ENCODE data around the gene RBM38.

RBM38 gene

GRCh38 chr20:57398901-57399535, 7.8 kb downstream of the RBM38 start:
- CTCF ChIA-PET = interaction anchor here (0.6 to 4.9 kb wide), 8 partner anchors 11 to 97 kb away, joined by 3 to 26 read pairs (median 6); no protein-coding TSS in a partner anchor
- no peak for DNase-seq
- Mint-ChIP-seq H3K4me3 (peak overlapping the region; percentile 77), H3K9me3 (no peaks in the 10 kb centered on the region), H3K36me3 (peaks cover 88% of the 10 kb centered on the region), H3K27me3 (no peaks in the 10 kb centered on the region), H3K4me1 (peaks cover 96% of the 10 kb centered on the region), H3K27ac (peak overlapping the region; percentile 97)

GRCh38 chr20:57399587-57400155, 8.5 kb downstream of the RBM38 start:
- CTCF ChIA-PET = interaction anchor here (0.9 to 4.9 kb wide), 3 partner anchors 12 to 48 kb away, joined by 3 to 26 read pairs (median 17); no protein-coding TSS in a partner anchor
- Mint-ChIP-seq H3K36me3 (peaks cover 82% of the 10 kb centered on the region), H3K27ac (peak overlapping the region; percentile 97), H3K9me3 (no peaks in the 10 kb centered on the region), H3K27me3 (no peaks in the 10 kb centered on the region), H3K4me3 (peak overlapping the region; percentile 77), H3K4me1 (peaks cover 91% of the 10 kb centered on the region)
- peak; percentile 53 for DNase-seq

- H3K4me1 Mint-ChIP-seq = peaks cover 87% of the 10 kb centered on the region
- no peaks in the 10 kb centered on the region for H3K27me3 Mint-ChIP-seq
- peaks cover 76% of the 10 kb centered on the region for H3K36me3 Mint-ChIP-seq
- CTCF ChIA-PET = interaction anchor here (4.9 kb wide), 1 partner anchor 34 kb away, joined by 26 read pairs; no protein-coding TSS in a partner anchor
- H3K27ac Mint-ChIP-seq = peak overlapping the region; percentile 97
- peak; percentile 34 for DNase-seq
- peak overlapping the region; percentile 77 for H3K4me3 Mint-ChIP-seq
- no peaks in the 10 kb centered on the region for H3K9me3 Mint-ChIP-seq
Observed at GRCh38 chr20:57400231-57400701, 9.1 kb downstream of the RBM38 start.

- Mint-ChIP-seq H3K36me3 (peaks cover 69% of the 10 kb centered on the region), H3K27me3 (no peaks in the 10 kb centered on the region), H3K4me1 (peaks cover 82% of the 10 kb centered on the region), H3K9me3 (no peaks in the 10 kb centered on the region), H3K4me3 (peak overlapping the region; percentile 77), H3K27ac (peak overlapping the region; percentile 84)
- DNase-seq = peak; percentile 36
- CTCF ChIA-PET = interaction anchor here (0.9 to 1.4 kb wide), 2 partner anchors 9 to 12 kb away, joined by 3 to 4 read pairs; no protein-coding TSS in a partner anchor
Observed at GRCh38 chr20:57400821-57401564, 9.8 kb downstream of the RBM38 start.

- Mint-ChIP-seq H3K4me1 (peaks cover 76% of the 10 kb centered on the region), H3K27ac (peak overlapping the region; percentile 84), H3K36me3 (peaks cover 64% of the 10 kb centered on the region)
Observed at GRCh38 chr20:57401565-57401918, 10.3 kb downstream of the RBM38 start.

GRCh38 chr20:57402206-57403125, 11.3 kb downstream of the RBM38 start:
- Mint-ChIP-seq H3K36me3 (peaks cover 62% of the 10 kb centered on the region), H3K27ac (peak overlapping the region; percentile 80), H3K4me3 (peak overlapping the region; percentile 18), H3K4me1 (peaks cover 67% of the 10 kb centered on the region), H3K27me3 (no peaks in the 10 kb centered on the region), H3K9me3 (no peaks in the 10 kb centered on the region)
- DNase-seq = no peak
- CTCF ChIA-PET = interaction anchor here (0.9 to 1.4 kb wide), 2 partner anchors 10 to 11 kb away, joined by 3 to 4 read pairs; no protein-coding TSS in a partner anchor

More at GRCh38 chr20:57401565-57401918, 10.3 kb downstream of the RBM38 start:
- Mint-ChIP-seq H3K9me3 (no peaks in the 10 kb centered on the region), H3K4me3 (no peak overlapping the region), H3K27me3 (no peaks in the 10 kb centered on the region)
- CTCF ChIA-PET = interaction anchor here (0.9 to 1.4 kb wide), 2 partner anchors 10 to 12 kb away, joined by 3 to 4 read pairs; no protein-coding TSS in a partner anchor
- no peak for DNase-seq

- peaks cover 59% of the 10 kb centered on the region for H3K4me1 Mint-ChIP-seq
- no peaks in the 10 kb centered on the region for H3K9me3 Mint-ChIP-seq
- no peaks in the 10 kb centered on the region for H3K27me3 Mint-ChIP-seq
- peak; percentile 39 for DNase-seq
- H3K36me3 Mint-ChIP-seq = peaks cover 62% of the 10 kb centered on the region
- no peak overlapping the region for H3K4me3 Mint-ChIP-seq
- H3K27ac Mint-ChIP-seq = peak overlapping the region; percentile 80
- CTCF ChIA-PET = no interaction called here
Observed at GRCh38 chr20:57403216-57403615, 12.0 kb downstream of the RBM38 start.

GRCh38 chr20:57404006-57404405, 12.8 kb downstream of the RBM38 start:
- no peaks in the 10 kb centered on the region for H3K27me3 Mint-ChIP-seq
- no peak overlapping the region for H3K27ac Mint-ChIP-seq
- CTCF ChIA-PET = interaction anchor here (0.9 kb wide), 1 partner anchor 31 kb away, joined by 3 read pairs; no protein-coding TSS in a partner anchor
- peaks cover 53% of the 10 kb centered on the region for H3K4me1 Mint-ChIP-seq
- peaks cover 64% of the 10 kb centered on the region for H3K36me3 Mint-ChIP-seq
- H3K4me3 Mint-ChIP-seq = no peak overlapping the region
- H3K9me3 Mint-ChIP-seq = no peaks in the 10 kb centered on the region
- no peak for DNase-seq

GRCh38 chr20:57404419-57405072, 13.3 kb downstream of the RBM38 start:
- H3K36me3 Mint-ChIP-seq = peaks cover 62% of the 10 kb centered on the region
- CTCF ChIA-PET = interaction anchor here (0.9 kb wide), 2 partner anchors 12 to 30 kb away, joined by 3 read pairs; no protein-coding TSS in a partner anchor
- H3K27ac Mint-ChIP-seq = peak overlapping the region; percentile 60

GRCh38 chr20:57405236-57406016, 14.2 kb downstream of the RBM38 start:
- H3K27ac Mint-ChIP-seq = peak overlapping the region; percentile 60
- no peak overlapping the region for H3K4me3 Mint-ChIP-seq
- H3K4me1 Mint-ChIP-seq = peaks cover 39% of the 10 kb centered on the region
- peaks cover 63% of the 10 kb centered on the region for H3K36me3 Mint-ChIP-seq
- no peaks in the 10 kb centered on the region for H3K27me3 Mint-ChIP-seq
- no peak for DNase-seq
- CTCF ChIA-PET = interaction anchor here (0.9 kb wide), 1 partner anchor 13 kb away, joined by 3 read pairs; no protein-coding TSS in a partner anchor
- no peaks in the 10 kb centered on the region for H3K9me3 Mint-ChIP-seq

More at GRCh38 chr20:57404419-57405072, 13.3 kb downstream of the RBM38 start:
- H3K4me1 Mint-ChIP-seq = peaks cover 48% of the 10 kb centered on the region
- H3K4me3 Mint-ChIP-seq = no peak overlapping the region
- H3K27me3 Mint-ChIP-seq = no peaks in the 10 kb centered on the region
- DNase-seq = no peak
- H3K9me3 Mint-ChIP-seq = no peaks in the 10 kb centered on the region

- peaks cover 4% of the 10 kb centered on the region for H3K27me3 Mint-ChIP-seq
- peaks cover 46% of the 10 kb centered on the region for H3K36me3 Mint-ChIP-seq
- no peak overlapping the region for H3K27ac Mint-ChIP-seq
- DNase-seq = no peak
- CTCF ChIA-PET = no interaction called here
- H3K4me1 Mint-ChIP-seq = peaks cover 26% of the 10 kb centered on the region
- no peaks in the 10 kb centered on the region for H3K9me3 Mint-ChIP-seq
- no peak overlapping the region for H3K4me3 Mint-ChIP-seq
Observed at GRCh38 chr20:57407541-57407956, 16.4 kb downstream of the RBM38 start.

- peaks cover 24% of the 10 kb centered on the region for H3K4me1 Mint-ChIP-seq
- no peak overlapping the region for H3K4me3 Mint-ChIP-seq
- CTCF ChIA-PET = no interaction called here
- DNase-seq = no peak
- H3K9me3 Mint-ChIP-seq = no peaks in the 10 kb centered on the region
- peaks cover 4% of the 10 kb centered on the region for H3K27me3 Mint-ChIP-seq
- H3K36me3 Mint-ChIP-seq = peaks cover 40% of the 10 kb centered on the region
- H3K27ac Mint-ChIP-seq = no peak overlapping the region
Observed at GRCh38 chr20:57408131-57408530, 16.9 kb downstream of the RBM38 start.
